ENCODE data around the gene ARL8A. TPM values are rescaled to one million over a fixed set of nuclear protein-coding genes. Genes with fewer than 3 reads are reported as not detected.

Gene ARL8A
- total RNA-seq, 1 donor from 2014 or later: 95.1 TPM

GRCh38 chr1:202154766-202155477 is 10.4 kb upstream of the ARL8A start:
- Mint-ChIP-seq H3K4me3 (ENCODE audit: unreplicated experiment) (no peak overlapping the region), H3K27ac (ENCODE audit: unreplicated experiment) (no peak overlapping the region), H3K36me3 (ENCODE audit: low read depth) (no peaks in the 10 kb centered on the region), H3K9me3 (ENCODE audit: low read depth) (no peaks in the 10 kb centered on the region), H3K27me3 (ENCODE audit: low read depth) (no peaks in the 10 kb centered on the region), H3K4me1 (ENCODE audit: low read depth) (peaks cover 12% of the 10 kb centered on the region)
- peak; percentile 73 for TF ChIP-seq CTCF (IDR thresholded peaks at IDR 0.05)
- no peak for DNase-seq (ENCODE audit: low spot score)

GRCh38 chr1:202154148-202154765 is 9.7 kb upstream of the ARL8A start:
- no peak overlapping the region for H3K27ac Mint-ChIP-seq (ENCODE audit: unreplicated experiment)
- H3K36me3 Mint-ChIP-seq (ENCODE audit: low read depth): no peaks in the 10 kb centered on the region
- no peak overlapping the region for H3K4me3 Mint-ChIP-seq (ENCODE audit: unreplicated experiment)
- no peaks in the 10 kb centered on the region for H3K9me3 Mint-ChIP-seq (ENCODE audit: low read depth)
- no peak for TF ChIP-seq CTCF (IDR thresholded peaks at IDR 0.05)
- H3K27me3 Mint-ChIP-seq (ENCODE audit: low read depth): no peaks in the 10 kb centered on the region
- no peak for DNase-seq (ENCODE audit: low spot score)
- H3K4me1 Mint-ChIP-seq (ENCODE audit: low read depth): peaks cover 16% of the 10 kb centered on the region

GRCh38 chr1:202153284-202153683 is 8.7 kb upstream of the ARL8A start:
- Mint-ChIP-seq H3K27ac (ENCODE audit: unreplicated experiment) (no peak overlapping the region), H3K36me3 (ENCODE audit: low read depth) (no peaks in the 10 kb centered on the region), H3K27me3 (ENCODE audit: low read depth) (no peaks in the 10 kb centered on the region), H3K9me3 (ENCODE audit: low read depth) (no peaks in the 10 kb centered on the region), H3K4me3 (ENCODE audit: unreplicated experiment) (no peak overlapping the region), H3K4me1 (ENCODE audit: low read depth) (peaks cover 18% of the 10 kb centered on the region)
- TF ChIP-seq CTCF (IDR thresholded peaks at IDR 0.05): no peak
- no peak for DNase-seq (ENCODE audit: low spot score)

- H3K9me3 Mint-ChIP-seq (ENCODE audit: low read depth): no peaks in the 10 kb centered on the region
- no peak for DNase-seq (ENCODE audit: low spot score)
- H3K27me3 Mint-ChIP-seq (ENCODE audit: low read depth): no peaks in the 10 kb centered on the region
- H3K4me1 Mint-ChIP-seq (ENCODE audit: low read depth): peaks cover 18% of the 10 kb centered on the region
- H3K27ac Mint-ChIP-seq (ENCODE audit: unreplicated experiment): no peak overlapping the region
- TF ChIP-seq CTCF (IDR thresholded peaks at IDR 0.05): no peak
- H3K36me3 Mint-ChIP-seq (ENCODE audit: low read depth): no peaks in the 10 kb centered on the region
- H3K4me3 Mint-ChIP-seq (ENCODE audit: unreplicated experiment): no peak overlapping the region
These were observed 7.9 kb upstream of the ARL8A start for GRCh38 chr1:202152399-202152798.

- H3K4me3 Mint-ChIP-seq (ENCODE audit: unreplicated experiment): no peak overlapping the region
- H3K9me3 Mint-ChIP-seq (ENCODE audit: low read depth): no peaks in the 10 kb centered on the region
- H3K4me1 Mint-ChIP-seq (ENCODE audit: low read depth): peaks cover 18% of the 10 kb centered on the region
- no peaks in the 10 kb centered on the region for H3K27me3 Mint-ChIP-seq (ENCODE audit: low read depth)
- no peak for DNase-seq (ENCODE audit: low spot score)
- no peak for TF ChIP-seq CTCF (IDR thresholded peaks at IDR 0.05)
- H3K27ac Mint-ChIP-seq (ENCODE audit: unreplicated experiment): no peak overlapping the region
- H3K36me3 Mint-ChIP-seq (ENCODE audit: low read depth): no peaks in the 10 kb centered on the region
These were observed 6.5 kb upstream of the ARL8A start for GRCh38 chr1:202151045-202151444.
